Heart left ventricle (tissue), 16 donors: ENCODE measurements around the gene TRPV3. TPM values are rescaled to one million over a fixed set of nuclear protein-coding genes. Genes with fewer than 3 reads are reported as not detected.
A peak's percentile ranks its signal among the peaks of the same experiment; 100 is the strongest.

Source experiments
- ATAC-seq, 4 donors: fragments of 200-7000 bp; cut with Tn5 transposase; one replicate each; pipeline ENCODE4 v1.9.1; 2020 to 2022; ENCODE audit warnings: moderate library complexity in 4 of 4, mild to moderate bottlenecking in 3 of 4, moderate number of reproducible peaks in 1 of 4
- DNase-seq, 5 donors: peaks; one replicate each; pipeline ENCODE4 v3.0.0-alpha.2; 2020
- H3K27ac ChIP-seq, 12 donors: fragments of 200-600 bp; sonication (generic) in 4 of 12; one replicate each; pipeline versions ENCODE4 v1.5.0 to v1.8.0; 2016 to 2022; ENCODE audit warnings: mild to moderate bottlenecking in 2 of 12
- H3K27me3 ChIP-seq, 9 donors: fragments of 200-600 bp; sonication (generic) in 2 of 9; one replicate each; pipeline versions ENCODE4 v1.5.1 to v1.8.0; 2016 to 2022; ENCODE audit warnings: mild to moderate bottlenecking in 3 of 9
- H3K36me3 ChIP-seq, 9 donors: fragments of 200-600 bp; sonication (generic) in 2 of 9; one replicate each; pipeline versions ENCODE4 v1.5.0 to v1.8.0; 2018 to 2022; ENCODE audit warnings: mild to moderate bottlenecking in 2 of 9
- H3K4me1 ChIP-seq, 12 donors: fragments of 200-600 bp; sonication (generic) in 4 of 12; one replicate each; pipeline versions ENCODE4 v1.5.0 to v1.8.0; 2016 to 2022; ENCODE audit warnings: mild to moderate bottlenecking in 3 of 12
- H3K4me3 ChIP-seq, 12 donors: fragments of 200-600 bp; sonication (generic) in 4 of 12; one replicate each; pipeline versions ENCODE4 v1.5.0 to v1.8.0; 2017 to 2022; ENCODE audit warnings: mild to moderate bottlenecking in 9 of 12, moderate library complexity in 4 of 12
- H3K9me3 ChIP-seq, 12 donors: fragments of 200-600 bp; sonication (generic) in 4 of 12; one replicate each; pipeline versions ENCODE4 v1.5.0 to v1.8.0; 2016 to 2022; ENCODE audit warnings: mild to moderate bottlenecking in 1 of 12
- POLR2A ChIP-seq, 2 donors: fragments of 450-650 bp; IDR thresholded peaks; one replicate each; pipeline ENCODE4 v1.6.1; 2017; ENCODE audit warnings: antibody characterized with exemption in 2 of 2, mild to moderate bottlenecking in 2 of 2, moderate library complexity in 2 of 2
- WGBS, 4 donors: extraction: QIAGEN DNeasy Blood & Tissue Kit in 2 of 4; methylation state at CpG; one replicate each; pipeline versions ENCODE4 v1.1.5 to v1.1.7; 2013 to 2018; 5-methylcytosine and 5-hydroxymethylcytosine counted together
- intact Hi-C, 10 donors: fragments of 100-400 bp; cut with DNase I; formaldehyde crosslinking; loops; one replicate each; pipeline versions ENCODE4 v1.11.1 to v1.14.2; 2022
- polyA plus RNA-seq, 2 donors: library from polyadenylated mRNA; stranded (reverse); fragments of 200-250 nt; gene quantifications; one replicate each; pipeline ENCODE4 v1.2.3, GENCODE V29; 2013
- total RNA-seq, 9 donors: library from RNA; depleted of rRNA in 2 of 9; stranded (reverse); fragments of >200 nt in 2 of 9; fragmentation: NEBNext Ultra II Directional in 3 of 9; extraction: Animal tissue kit (Norgen Biotek cat#: 25700) in 3 of 9; gene quantifications; one replicate each; pipeline versions ENCODE4 v1.1.0 to v1.2.4, GENCODE V29; 2016 to 2023
- TF ChIP-seq, protein P1 (sequence below), 12 donors: fragments of 200-600 bp; sonication (generic) in 4 of 12; IDR thresholded peaks; one replicate each; pipeline versions ENCODE4 v1.5.0 to v1.8.0; 2018 to 2022; ENCODE audit warnings: antibody characterized with exemption in 12 of 12, mild to moderate bottlenecking in 5 of 12
- donor health status: ischemic (EF 13 %, LVEDD 7.1; RV severe dilation, severe dysfunction).
- donor health status: healthy with polysubstance abuse.
- donor health status: DM: no; HTN: yes; CAD: no.
- donor health status: DM: no; HTN: no; CAD: no.
- donor health status: ischemic (EF 25% LVEDD 6.9; RV normal size, moderate dysfunction).
- donor health status: ischemic (EF 25% LVEDD 5.7; RV mildly dilated, moderate dysfunction).
- donor health status: healthy.
- donor health status: DM: yes; HTN: yes; CAD: no.
- donor health status: ischemic (EF 35%, LVEDD 5.7; RV mildly dilated, moderate dysfunction).
- donor health status: nonischemic (EF 11% LVEDD 7.7; RV severe dilation, severe dysfunction).
- donor health status: DM: yes; HTN: yes; CAD: no.
- donor health status: PGD.
- donor health status: ischemic (EF 29% LVEDD 5.4; RV normal size, mild dysfunction).
- donor health status: nonischemic (EF 23%, LVEDD 6.1; RV moderate dilation, normal function).

The TRPV3 gene
- total and polyA plus RNA-seq, 11 donors: 0.25 to 1.7 (median 0.77) TPM; not detected in 1

DNA sequence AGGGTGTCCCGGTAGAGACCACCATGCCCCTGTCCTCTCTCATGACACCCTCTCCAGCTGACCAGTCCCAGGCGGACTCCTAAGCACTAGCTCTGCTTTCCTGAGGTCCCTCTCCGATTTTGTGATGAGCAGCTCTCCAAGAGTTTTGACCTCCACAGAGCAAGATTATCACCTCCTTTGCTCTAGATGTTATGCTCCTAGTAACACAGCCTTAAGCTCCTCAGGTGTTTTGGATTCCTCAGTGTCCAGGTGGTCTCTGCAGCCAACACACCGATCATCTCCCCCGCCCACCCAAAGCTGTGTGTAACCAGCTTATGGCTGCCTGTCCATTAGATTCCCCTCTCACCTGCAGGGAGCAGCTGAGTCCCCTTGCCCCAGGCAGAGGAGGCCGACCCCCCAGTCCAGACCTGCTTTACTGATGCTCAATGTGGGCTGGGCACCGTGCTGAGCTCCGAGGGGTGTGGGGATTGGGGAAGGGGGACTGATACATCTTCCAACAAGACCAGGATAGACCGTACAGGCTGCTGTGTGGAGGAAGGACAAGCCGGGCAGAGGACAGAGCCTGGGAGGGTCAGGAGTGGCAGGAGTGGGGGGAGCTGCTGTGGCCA, 2.3 kb downstream of the TRPV3 start:
- ATAC-seq (no peak), DNase-seq (no peak)
- Histone ChIP-seq H3K27me3 (peaks cover 0 to 3% (median 0%) of the 10 kb centered on the region in 9 donors), H3K4me1 (no peaks in the 10 kb centered on the region), H3K9me3 (no peaks in the 10 kb centered on the region), H3K4me3 (no peak overlapping the region), H3K36me3 (no peaks in the 10 kb centered on the region), H3K27ac (no peak overlapping the region)
- TF ChIP-seq POLR2A (IDR thresholded peaks at IDR 0.05): no peak
- TF ChIP-seq, protein P1, sequence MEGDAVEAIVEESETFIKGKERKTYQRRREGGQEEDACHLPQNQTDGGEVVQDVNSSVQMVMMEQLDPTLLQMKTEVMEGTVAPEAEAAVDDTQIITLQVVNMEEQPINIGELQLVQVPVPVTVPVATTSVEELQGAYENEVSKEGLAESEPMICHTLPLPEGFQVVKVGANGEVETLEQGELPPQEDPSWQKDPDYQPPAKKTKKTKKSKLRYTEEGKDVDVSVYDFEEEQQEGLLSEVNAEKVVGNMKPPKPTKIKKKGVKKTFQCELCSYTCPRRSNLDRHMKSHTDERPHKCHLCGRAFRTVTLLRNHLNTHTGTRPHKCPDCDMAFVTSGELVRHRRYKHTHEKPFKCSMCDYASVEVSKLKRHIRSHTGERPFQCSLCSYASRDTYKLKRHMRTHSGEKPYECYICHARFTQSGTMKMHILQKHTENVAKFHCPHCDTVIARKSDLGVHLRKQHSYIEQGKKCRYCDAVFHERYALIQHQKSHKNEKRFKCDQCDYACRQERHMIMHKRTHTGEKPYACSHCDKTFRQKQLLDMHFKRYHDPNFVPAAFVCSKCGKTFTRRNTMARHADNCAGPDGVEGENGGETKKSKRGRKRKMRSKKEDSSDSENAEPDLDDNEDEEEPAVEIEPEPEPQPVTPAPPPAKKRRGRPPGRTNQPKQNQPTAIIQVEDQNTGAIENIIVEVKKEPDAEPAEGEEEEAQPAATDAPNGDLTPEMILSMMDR (IDR thresholded peaks at IDR 0.05): no peak
- WGBS, 4 donors: 82 to 84% (median 83%) methylated on average over 10 of the region's 10 CpGs
- intact Hi-C loops: no loop called here

DNA sequence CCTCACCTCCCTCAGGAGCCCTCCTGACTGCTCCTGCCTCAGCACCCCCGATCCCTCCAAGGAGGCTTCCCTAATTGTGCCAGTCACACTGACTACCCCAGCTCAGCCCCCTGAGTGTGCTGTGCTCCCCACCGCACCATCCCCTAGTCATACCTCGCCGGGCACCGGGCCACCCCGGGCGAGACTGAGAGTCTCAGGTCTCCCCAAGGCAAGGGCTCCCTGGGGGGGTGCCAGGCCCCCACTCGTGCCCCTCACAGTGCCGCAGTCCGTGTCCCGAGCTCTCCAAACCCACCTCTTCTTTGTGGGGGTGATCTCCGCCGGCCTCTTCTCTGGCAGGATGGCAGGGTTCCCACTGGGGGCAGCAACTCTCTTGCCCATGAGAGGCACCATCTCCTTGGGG, 3.2 kb downstream of the TRPV3 start:
- no peaks in the 10 kb centered on the region for H3K36me3 ChIP-seq
- no peak for DNase-seq
- peaks cover 0 to 3% (median 0%) of the 10 kb centered on the region in 9 donors for H3K27me3 ChIP-seq
- 86 to 91% (median 90%) methylated on average over 13 of the region's 13 CpGs for WGBS, 4 donors
- intact Hi-C loops: no loop called here
- TF ChIP-seq, protein P1 (IDR thresholded peaks at IDR 0.05): no peak
- TF ChIP-seq POLR2A (IDR thresholded peaks at IDR 0.05): no peak
- H3K27ac ChIP-seq: no peak overlapping the region
- no peaks in the 10 kb centered on the region for H3K4me1 ChIP-seq
- H3K4me3 ChIP-seq: no peak overlapping the region
- H3K9me3 ChIP-seq: no peaks in the 10 kb centered on the region
- no peak for ATAC-seq

DNA sequence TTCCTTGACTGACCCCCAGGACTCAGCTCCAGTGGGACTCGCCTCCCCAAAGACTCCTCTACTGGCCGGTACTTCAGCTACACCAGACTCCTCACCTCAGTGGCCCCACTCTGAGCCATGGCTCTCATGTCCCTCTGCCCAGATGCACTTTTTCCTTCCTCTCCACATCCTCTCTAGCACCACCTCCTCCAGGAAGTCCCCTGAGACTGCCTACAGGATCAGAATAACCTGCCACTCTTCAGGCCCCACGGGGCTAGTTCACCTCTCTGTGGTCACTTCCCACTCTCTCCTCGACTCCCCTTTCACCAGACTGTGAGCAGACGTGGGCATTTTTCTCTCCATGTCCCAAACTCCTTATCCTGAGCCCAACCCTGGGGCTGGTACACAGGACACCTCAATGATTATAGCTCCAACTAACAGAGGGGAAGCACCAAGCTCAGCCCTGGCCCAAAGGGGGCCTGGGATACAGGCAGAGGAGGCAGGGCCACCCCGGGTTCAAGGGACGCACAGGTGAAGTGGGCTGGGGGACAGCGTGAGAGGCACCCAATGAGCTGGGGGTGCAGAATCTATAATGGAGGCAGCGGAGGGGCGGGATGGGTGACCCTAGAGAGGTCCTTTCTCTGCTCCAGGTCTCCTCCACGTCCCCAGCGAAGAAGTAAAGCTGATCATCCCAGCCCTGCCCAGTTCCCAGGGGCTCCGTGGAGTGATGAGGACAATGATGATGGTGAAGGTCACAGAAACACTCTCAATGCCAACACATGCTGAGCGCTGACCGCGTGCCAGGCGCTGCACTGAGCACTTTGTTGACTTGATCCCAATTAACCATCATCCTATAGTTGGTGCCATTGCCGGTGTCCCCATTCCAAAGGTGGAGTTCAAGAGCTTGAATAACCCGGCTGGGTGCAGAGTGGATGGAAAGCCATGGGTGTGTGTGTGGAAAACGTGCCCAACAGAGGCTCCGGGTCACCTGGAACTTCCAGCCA, 3.9 kb downstream of the TRPV3 start:
- no peak for DNase-seq
- ATAC-seq: peak in 2 of 4 donors; percentile 28 to 32
- H3K9me3 ChIP-seq: no peaks in the 10 kb centered on the region
- no peak overlapping the region for H3K4me3 ChIP-seq
- H3K36me3 ChIP-seq: no peaks in the 10 kb centered on the region
- TF ChIP-seq POLR2A (IDR thresholded peaks at IDR 0.05): no peak
- 72 to 85% (median 82%) methylated on average over 21 of the region's 21 CpGs for WGBS, 4 donors
- H3K4me1 ChIP-seq: no peaks in the 10 kb centered on the region
- intact Hi-C loops: no loop called here
- peaks cover 0 to 3% (median 0%) of the 10 kb centered on the region in 9 donors for H3K27me3 ChIP-seq
- no peak overlapping the region for H3K27ac ChIP-seq

DNA sequence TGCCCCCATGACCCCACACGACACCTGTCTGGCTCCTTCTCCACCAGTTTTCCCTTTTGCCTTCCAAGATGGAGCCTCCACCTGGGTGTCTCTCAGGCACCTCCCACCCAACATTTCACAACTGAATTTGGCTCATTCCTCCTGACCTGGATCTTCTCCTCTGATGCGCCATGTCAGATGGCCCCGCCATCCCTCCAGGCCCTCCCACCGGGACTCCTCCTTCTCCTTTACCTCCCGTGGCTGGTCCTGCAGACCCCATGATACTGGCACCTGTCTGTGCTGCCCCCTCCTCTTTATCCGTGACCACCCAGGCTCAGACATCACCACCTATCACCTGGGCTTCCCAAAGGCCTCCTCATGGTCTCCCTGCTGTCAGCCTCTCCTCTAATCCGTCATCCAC, 4.7 kb downstream of the TRPV3 start:
- WGBS, 4 donors: 84 to 88% (median 86%) methylated on average over 7 of the region's 7 CpGs
- Histone ChIP-seq H3K4me1 (no peaks in the 10 kb centered on the region), H3K27me3 (peaks cover 0 to 3% (median 0%) of the 10 kb centered on the region in 9 donors), H3K4me3 (no peak overlapping the region), H3K36me3 (no peaks in the 10 kb centered on the region), H3K27ac (no peak overlapping the region), H3K9me3 (no peaks in the 10 kb centered on the region)
- no peak for TF ChIP-seq POLR2A (IDR thresholded peaks at IDR 0.05)
- TF ChIP-seq, protein P1 (IDR thresholded peaks at IDR 0.05): no peak
- intact Hi-C loops: no loop called here
- DNase-seq (no peak), ATAC-seq (no peak)
